NT2/D1 (cell line): ENCODE measurements around the gene DUSP23.

Experiments
- DNase-seq: peaks from one replicate; pipeline ENCODE4 v3.0.0-alpha.2; 2011; ENCODE audit warnings: low read depth, low spot score
- H3K27me3 ChIP-seq: 2 replicates; pipeline ENCODE4 v1.6.0; 2011; ENCODE audit warnings: mild to moderate bottlenecking; ENCODE audit not compliant: insufficient read length, insufficient read depth
- H3K36me3 ChIP-seq: 2 replicates; pipeline ENCODE4 v1.6.1; 2011; ENCODE audit warnings: mild to moderate bottlenecking, low read length, mixed read lengths; ENCODE audit not compliant: insufficient read depth, insufficient read length
- H3K4me1 ChIP-seq: 2 replicates; pipeline ENCODE4 v1.5.1; 2011; ENCODE audit not compliant: insufficient read depth, insufficient read length
- H3K4me3 ChIP-seq: 2 replicates; pipeline ENCODE4 v1.5.1; 2011; ENCODE audit warnings: low read depth; ENCODE audit not compliant: insufficient read length
- H3K9ac ChIP-seq: 2 replicates; pipeline ENCODE4 v1.6.0; 2011; ENCODE audit warnings: low read depth; ENCODE audit not compliant: insufficient read length
- H3K9me3 ChIP-seq: 2 replicates; pipeline ENCODE4 v1.5.1; 2011; ENCODE audit warnings: mild to moderate bottlenecking, low read length; ENCODE audit not compliant: insufficient read depth
- SUZ12 ChIP-seq: IDR thresholded peaks from 2 replicates; pipeline ENCODE4 v1.6.1; 2011; ENCODE audit not compliant: insufficient read length, insufficient read depth; ENCODE audit errors: extremely low read depth
- YY1 ChIP-seq: IDR thresholded peaks from 2 replicates; pipeline ENCODE4 v1.6.1; 2011; ENCODE audit not compliant: insufficient read length, insufficient read depth
- ZNF274 ChIP-seq: IDR thresholded peaks from 2 replicates; pipeline ENCODE4 v1.6.1; 2011; ENCODE audit warnings: mild to moderate bottlenecking, low read depth, low read length

The DUSP23 gene

GRCh38 chr1:159828176-159828575 is 47.4 kb downstream of the DUSP23 start:
- Histone ChIP-seq H3K36me3 (no peaks in the 10 kb centered on the region), H3K9ac (no peak overlapping the region), H3K4me1 (peaks cover 2% of the 10 kb centered on the region), H3K9me3 (no peaks in the 10 kb centered on the region), H3K27me3 (peaks cover 9% of the 10 kb centered on the region), H3K4me3 (no peak overlapping the region)
- no peak for DNase-seq
- no peak for TF ChIP-seq YY1
- no peak for TF ChIP-seq ZNF274
- no peak for TF ChIP-seq SUZ12

- Histone ChIP-seq H3K36me3 (no peaks in the 10 kb centered on the region), H3K9ac (no peak overlapping the region), H3K4me1 (peaks cover 2% of the 10 kb centered on the region), H3K27me3 (peaks cover 8% of the 10 kb centered on the region), H3K9me3 (no peaks in the 10 kb centered on the region), H3K4me3 (no peak overlapping the region)
- DNase-seq = no peak
- no peak for TF ChIP-seq ZNF274
Observed at GRCh38 chr1:159828581-159829272, 48.0 kb downstream of the DUSP23 start.

- Histone ChIP-seq H3K9me3 (no peaks in the 10 kb centered on the region), H3K36me3 (no peaks in the 10 kb centered on the region), H3K27me3 (peaks cover 5% of the 10 kb centered on the region), H3K4me3 (no peak overlapping the region), H3K4me1 (peaks cover 2% of the 10 kb centered on the region), H3K9ac (no peak overlapping the region)
- DNase-seq = no peak
- TF ChIP-seq YY1 = no peak
- no peak for TF ChIP-seq SUZ12
- TF ChIP-seq ZNF274 = no peak
Observed at GRCh38 chr1:159829273-159829634, 48.5 kb downstream of the DUSP23 start.

- DNase-seq = no peak
- Histone ChIP-seq H3K9ac (peak overlapping the region; percentile 6), H3K36me3 (no peaks in the 10 kb centered on the region), H3K4me3 (no peak overlapping the region), H3K27me3 (peaks cover 4% of the 10 kb centered on the region), H3K4me1 (peaks cover 2% of the 10 kb centered on the region), H3K9me3 (no peaks in the 10 kb centered on the region)
- TF ChIP-seq SUZ12 = no peak
- no peak for TF ChIP-seq YY1
- no peak for TF ChIP-seq ZNF274
Observed at GRCh38 chr1:159829822-159830465, 49.2 kb downstream of the DUSP23 start.

GRCh38 chr1:159830722-159831121 is 50.0 kb downstream of the DUSP23 start:
- Histone ChIP-seq H3K27me3 (peaks cover 4% of the 10 kb centered on the region), H3K9me3 (no peaks in the 10 kb centered on the region), H3K4me1 (peaks cover 2% of the 10 kb centered on the region), H3K9ac (no peak overlapping the region), H3K4me3 (no peak overlapping the region), H3K36me3 (no peaks in the 10 kb centered on the region)
- TF ChIP-seq YY1 = no peak
- TF ChIP-seq SUZ12 = no peak
- no peak for TF ChIP-seq ZNF274
- DNase-seq = no peak

- H3K4me1 ChIP-seq = peaks cover 2% of the 10 kb centered on the region
- no peak overlapping the region for H3K9ac ChIP-seq
- H3K4me3 ChIP-seq = no peak overlapping the region
- TF ChIP-seq ZNF274 (no peak), YY1 (no peak), SUZ12 (no peak)
- DNase-seq = peak; percentile 32
- H3K36me3 ChIP-seq = no peaks in the 10 kb centered on the region
- H3K27me3 ChIP-seq = peaks cover 4% of the 10 kb centered on the region
- H3K9me3 ChIP-seq = no peaks in the 10 kb centered on the region
Observed at GRCh38 chr1:159831412-159832141, 50.8 kb downstream of the DUSP23 start.
